Thyroid gland (tissue), 4 donors: ENCODE measurements around the gene PRXL2B. TPM values are rescaled to one million over a fixed set of nuclear protein-coding genes. Genes with fewer than 3 reads are reported as not detected.
A peak's percentile ranks its signal among the peaks of the same experiment; 100 is the strongest.
"Not testable (repeated sequence)": the region's sequence is repeated elsewhere in the genome, so short reads cannot be mapped to it uniquely, and the experiment has no call there.

Experiments
- DNase-seq, 2 donors: peaks; one replicate each; pipeline ENCODE4 v3.0.0-alpha.2; 2019
- H3K27ac ChIP-seq, 3 donors: fragments of 200-600 bp; sonication (generic); 1 replicate in 2 of 3; 2 replicates in 1 of 3; pipeline ENCODE4 v1.5.1; 2016 to 2019; ENCODE audit warnings: mild to moderate bottlenecking in 1 of 3, moderate library complexity in 1 of 3
- H3K27me3 ChIP-seq: fragments of 200-600 bp; sonication (generic); one replicate; pipeline ENCODE4 v1.5.1; 2019
- H3K36me3 ChIP-seq, 2 donors: fragments of 200-600 bp; sonication (generic); one replicate each; pipeline ENCODE4 v1.5.1; 2016 to 2019
- H3K4me1 ChIP-seq, 2 donors: fragments of 200-600 bp; sonication (generic); one replicate each; pipeline ENCODE4 v1.5.1; 2017 to 2019
- H3K4me3 ChIP-seq, 3 donors: fragments of 200-600 bp; sonication (generic); replicated peaks in 1 of 3; 1 replicate in 2 of 3; 2 replicates in 1 of 3; pipeline ENCODE4 v1.5.1; 2016; ENCODE audit warnings: mild to moderate bottlenecking in 1 of 3
- H3K9me3 ChIP-seq: fragments of 200-600 bp; sonication (generic); one replicate; pipeline ENCODE4 v1.5.1; 2017
- POLR2A ChIP-seq, 2 donors: fragments of 450-650 bp; IDR thresholded peaks; one replicate each; pipeline ENCODE4 v1.6.1; 2017; ENCODE audit warnings: antibody characterized with exemption in 2 of 2, mild to moderate bottlenecking in 2 of 2, moderate library complexity in 1 of 2
- WGBS, 2 donors: methylation state at CpG; one replicate each; pipeline ENCODE4 v1.1.5; 2017; 5-methylcytosine and 5-hydroxymethylcytosine counted together
- intact Hi-C: fragments of 100-400 bp; cut with DNase I; formaldehyde crosslinking; loops from one replicate; pipeline ENCODE4 v1.15.1; 2023
- total RNA-seq, 4 donors: library from RNA; depleted of rRNA; stranded (reverse); fragments of >200 nt; gene quantifications; one replicate each; pipeline ENCODE4 v1.2.3, GENCODE V29; 2016
- TF ChIP-seq, protein P1 (sequence below), 6 experiments: fragments of 200-600 bp in 3 of 6; fragments of 450-650 bp in 3 of 6; sonication (generic) in 3 of 6; IDR thresholded peaks; one replicate each; pipeline ENCODE4 v1.5.1; 2016 to 2019; ENCODE audit warnings: antibody characterized with exemption in 6 of 6, mild to moderate bottlenecking in 2 of 6, inconsistent platforms in 1 of 6, moderate library complexity in 1 of 6

The PRXL2B gene
- total RNA-seq, 4 donors from 2014 or later = 14.6 to 24.7 (median 18.0) TPM

DNA sequence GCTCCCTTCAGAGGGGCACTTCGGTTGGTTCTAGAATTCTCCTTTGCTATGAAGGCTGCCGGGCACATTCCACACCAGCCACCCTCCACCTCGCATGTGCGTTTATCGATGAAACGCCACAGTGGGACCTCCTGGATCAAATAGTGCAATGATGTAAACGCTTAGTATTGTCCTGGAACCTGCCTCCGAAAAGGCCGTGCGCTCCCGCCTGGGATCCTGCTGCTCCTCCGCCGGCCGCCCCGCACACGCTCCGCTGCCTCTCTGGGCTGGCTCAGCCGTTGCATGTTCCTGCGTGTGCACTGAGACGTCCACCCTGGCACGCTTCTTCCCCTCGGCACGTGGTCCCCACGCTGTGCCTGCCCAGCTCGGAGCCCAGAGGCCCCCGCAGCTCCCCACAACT is 34.4 kb upstream of the PRXL2B start:
- intact Hi-C loops = no loop called here
- no peaks in the 10 kb centered on the region for H3K9me3 ChIP-seq
- no peaks in the 10 kb centered on the region for H3K36me3 ChIP-seq
- TF ChIP-seq, protein P1, sequence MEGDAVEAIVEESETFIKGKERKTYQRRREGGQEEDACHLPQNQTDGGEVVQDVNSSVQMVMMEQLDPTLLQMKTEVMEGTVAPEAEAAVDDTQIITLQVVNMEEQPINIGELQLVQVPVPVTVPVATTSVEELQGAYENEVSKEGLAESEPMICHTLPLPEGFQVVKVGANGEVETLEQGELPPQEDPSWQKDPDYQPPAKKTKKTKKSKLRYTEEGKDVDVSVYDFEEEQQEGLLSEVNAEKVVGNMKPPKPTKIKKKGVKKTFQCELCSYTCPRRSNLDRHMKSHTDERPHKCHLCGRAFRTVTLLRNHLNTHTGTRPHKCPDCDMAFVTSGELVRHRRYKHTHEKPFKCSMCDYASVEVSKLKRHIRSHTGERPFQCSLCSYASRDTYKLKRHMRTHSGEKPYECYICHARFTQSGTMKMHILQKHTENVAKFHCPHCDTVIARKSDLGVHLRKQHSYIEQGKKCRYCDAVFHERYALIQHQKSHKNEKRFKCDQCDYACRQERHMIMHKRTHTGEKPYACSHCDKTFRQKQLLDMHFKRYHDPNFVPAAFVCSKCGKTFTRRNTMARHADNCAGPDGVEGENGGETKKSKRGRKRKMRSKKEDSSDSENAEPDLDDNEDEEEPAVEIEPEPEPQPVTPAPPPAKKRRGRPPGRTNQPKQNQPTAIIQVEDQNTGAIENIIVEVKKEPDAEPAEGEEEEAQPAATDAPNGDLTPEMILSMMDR (IDR thresholded peaks at IDR 0.05) = no peak
- no peak for TF ChIP-seq POLR2A (IDR thresholded peaks at IDR 0.05)
- peaks cover 20 to 40% of the 10 kb centered on the region in 2 donors for H3K4me1 ChIP-seq
- H3K4me3 ChIP-seq = no peak overlapping the region
- peak in 1 of 2 donors; percentile 33 for DNase-seq
- 81 to 84% methylated on average over 22 to 26 of the region's 26 CpGs for WGBS, 2 donors
- no peak overlapping the region for H3K27ac ChIP-seq
- H3K27me3 ChIP-seq = no peaks in the 10 kb centered on the region

DNA sequence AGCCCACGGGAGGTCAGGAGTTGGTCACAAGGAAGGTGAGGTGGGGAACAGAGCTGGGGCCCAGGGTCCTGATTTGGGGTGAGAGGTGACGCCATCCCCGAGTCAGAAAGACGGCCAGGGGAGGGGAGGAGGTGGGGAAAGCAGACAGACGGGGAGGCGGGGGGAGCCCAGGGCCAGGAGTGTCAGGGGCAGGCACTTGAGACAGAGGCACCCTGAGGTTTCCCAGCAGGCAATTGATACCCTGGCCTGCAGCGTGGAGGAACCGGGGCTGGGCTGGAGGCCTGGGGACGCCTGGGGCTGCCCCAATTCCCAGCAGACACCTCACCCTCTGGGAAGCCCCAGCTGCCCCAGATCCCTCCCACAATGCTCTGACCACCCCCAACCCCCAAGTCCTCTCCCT is 33.5 kb upstream of the PRXL2B start:
- intact Hi-C loops, H3K9me3 ChIP-seq, H3K4me3 ChIP-seq, H3K27ac ChIP-seq, DNase-seq, H3K36me3 ChIP-seq, H3K27me3 ChIP-seq: not testable (repeated sequence)
- WGBS, 2 donors = 74% methylated on average over 6 of the region's 9 CpGs; no CpG with 5 or more reads in 1 of the 2 donors
- peaks cover 15 to 40% of the 10 kb centered on the region in 2 donors for H3K4me1 ChIP-seq

DNA sequence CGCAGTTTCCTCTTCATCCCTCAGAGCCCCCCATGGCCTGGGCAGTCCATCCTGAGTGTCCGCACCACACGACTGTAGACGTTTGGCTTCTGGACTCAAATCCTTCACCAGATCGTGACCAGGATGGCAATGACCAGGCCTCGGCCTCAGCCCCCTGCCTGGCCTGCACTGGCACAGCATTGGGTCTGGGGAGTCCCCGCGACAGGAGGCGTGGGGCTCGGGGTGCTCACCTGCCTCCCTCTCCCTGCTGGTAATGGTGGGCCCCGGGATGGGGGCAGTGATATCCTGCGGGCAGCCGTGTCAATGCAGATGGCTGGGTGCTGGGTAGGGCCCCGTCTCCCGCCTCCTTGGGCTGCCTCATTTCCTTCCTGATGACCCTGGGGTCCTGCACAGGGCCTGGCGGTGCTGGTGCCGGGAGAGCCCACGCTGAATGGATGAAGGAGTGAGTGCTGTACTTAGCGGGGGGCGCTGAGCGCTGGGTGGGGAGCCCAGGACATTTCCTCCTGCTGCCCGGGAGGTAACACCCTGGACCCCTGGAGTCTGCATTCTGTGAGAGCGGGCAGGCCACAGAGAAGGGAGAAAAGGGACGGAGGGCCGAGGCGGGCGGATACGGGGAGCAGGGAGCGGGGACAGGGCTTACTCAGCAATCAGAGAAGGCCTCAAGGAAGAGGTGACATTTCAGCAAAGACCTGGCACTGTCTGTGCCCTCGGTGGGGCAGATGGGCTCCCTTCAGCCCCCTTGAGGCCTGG is 32.5 kb upstream of the PRXL2B start:
- Histone ChIP-seq H3K27ac (no peak overlapping the region), H3K4me1 (peaks cover 13 to 33% of the 10 kb centered on the region in 2 donors), H3K36me3 (no peaks in the 10 kb centered on the region), H3K4me3 (no peak overlapping the region), H3K27me3 (no peaks in the 10 kb centered on the region), H3K9me3 (no peaks in the 10 kb centered on the region)
- intact Hi-C loops = no loop called here
- TF ChIP-seq, protein P1 (IDR thresholded peaks at IDR 0.05) = no peak
- no peak for TF ChIP-seq POLR2A (IDR thresholded peaks at IDR 0.05)
- no peak for DNase-seq
- WGBS, 2 donors = 88% methylated on average over 27 to 30 of the region's 30 CpGs

GRCh38 chr1:2554621-2555387 is 31.8 kb upstream of the PRXL2B start:
- Histone ChIP-seq H3K9me3 (no peaks in the 10 kb centered on the region), H3K27me3 (no peaks in the 10 kb centered on the region), H3K4me3 (peak overlapping the region in 1 of 3 donors; percentile 50), H3K27ac (peak overlapping the region in 2 of 3 donors; percentile 82 to 90), H3K36me3 (no peaks in the 10 kb centered on the region), H3K4me1 (peaks cover 9 to 25% of the 10 kb centered on the region in 2 donors)
- DNase-seq = no peak
- no peak for TF ChIP-seq POLR2A (IDR thresholded peaks at IDR 0.05)
- TF ChIP-seq, protein P1 (IDR thresholded peaks at IDR 0.05) = peak in 2 of 6 experiments; percentile 21 to 26
- intact Hi-C loops = no loop called here
- WGBS, 2 donors = 69 to 86% methylated on average over 9 to 11 of the region's 19 CpGs

GRCh38 chr1:2555634-2556276 is 30.8 kb upstream of the PRXL2B start:
- Histone ChIP-seq H3K36me3 (no peaks in the 10 kb centered on the region), H3K9me3 (no peaks in the 10 kb centered on the region), H3K27me3 (no peaks in the 10 kb centered on the region), H3K4me3 (peak overlapping the region; percentile 4 to 74 (median 50)), H3K27ac (peak overlapping the region; percentile 82 to 90 (median 89)), H3K4me1 (peaks cover 9 to 24% of the 10 kb centered on the region in 2 donors)
- 46 to 47% methylated on average over 19 to 22 of the region's 26 CpGs for WGBS, 2 donors
- DNase-seq = peak; percentile 49 to 58
- TF ChIP-seq, protein P1 (IDR thresholded peaks at IDR 0.05) = no peak
- TF ChIP-seq POLR2A (IDR thresholded peaks at IDR 0.05) = peak in 1 of 2 donors; percentile 31
- intact Hi-C loops = no loop called here
